Testis (tissue), 2 donors: Measurements from ENCODE around the gene SDC3.

ENCODE experiments used
- CTCF ChIP-seq, 3 experiments: fragments of 450-650 bp in 2 of 3; fragments of 200-600 bp in 1 of 3; sonication (generic) in 1 of 3; IDR thresholded peaks; one replicate each; pipeline ENCODE4 v1.5.1; 2016 to 2019; ENCODE audit warnings: antibody characterized with exemption in 3 of 3, mild to moderate bottlenecking in 2 of 3, moderate library complexity in 1 of 3
- POLR2A ChIP-seq: fragments of 450-650 bp; IDR thresholded peaks from one replicate; pipeline ENCODE4 v1.6.1; 2017; ENCODE audit warnings: antibody characterized with exemption, mild to moderate bottlenecking, moderate library complexity

GRCh38 chr1:30824736-30825429 lies 83.7 kb downstream of the SDC3 start:
- TF ChIP-seq POLR2A (no peak), CTCF (IDR thresholded peaks at IDR 0.05) (no peak)
